ENCODE measurements around the gene EFEMP1. TPM values are rescaled to one million over a fixed set of nuclear protein-coding genes. Genes with fewer than 3 reads are reported as not detected.

Gene EFEMP1
- total and polyA plus RNA-seq, 4 donors: 0.65 to 11.5 (median 6.5) TPM

- TF ChIP-seq GABPA (IDR thresholded peaks at IDR 0.05 in 1 of 2, conservative IDR thresholded peaks at IDR 0.05 in 1 of 2) (no peak), FOXA2 (IDR thresholded peaks at IDR 0.05) (no peak), HNF4A (conservative IDR thresholded peaks at IDR 0.05) (no peak), SP1 (IDR thresholded peaks at IDR 0.05) (no peak), JUND (IDR thresholded peaks at IDR 0.05) (no peak), EGR1 (IDR thresholded peaks at IDR 0.05; ENCODE audit: low read depth in 2 of 2) (no peak), RXRA (IDR thresholded peaks at IDR 0.05) (no peak), MAX (IDR thresholded peaks at IDR 0.05) (no peak), RAD21 (IDR thresholded peaks at IDR 0.05) (no peak), CTCF (IDR thresholded peaks at IDR 0.05; ENCODE audit: low read depth, low read length, missing input control) (no peak), TAF1 (conservative IDR thresholded peaks at IDR 0.05) (no peak), ATF3 (IDR thresholded peaks at IDR 0.05) (no peak), NR2F2 (IDR thresholded peaks at IDR 0.05) (no peak), FOXA1 (IDR thresholded peaks at IDR 0.05) (no peak)
- no peaks in the 10 kb centered on the region for H3K4me1 ChIP-seq (ENCODE audit: control insufficient read depth in 4 of 4, insufficient read depth in 4 of 4, low read length in 3 of 4)
- H3K27me3 ChIP-seq (ENCODE audit: control insufficient read depth in 4 of 4, insufficient read depth in 4 of 4, low read length in 3 of 4): no peaks in the 10 kb centered on the region
- H3K4me3 ChIP-seq (ENCODE audit: low read depth in 1 of 3, low read length in 3 of 3): no peak overlapping the region
- no peaks in the 10 kb centered on the region for H3K9me3 ChIP-seq (ENCODE audit: control insufficient read depth in 4 of 4, low read length in 3 of 4)
- WGBS: 81% methylated on average over 7 of the region's 7 CpGs
- no peak overlapping the region for H3K9ac ChIP-seq (ENCODE audit: low read depth in 1 of 2, low read length in 2 of 2)
- no peaks in the 10 kb centered on the region for H3K36me3 ChIP-seq (ENCODE audit: control insufficient read depth in 4 of 4, insufficient read depth in 3 of 4, low read depth in 1 of 4, low read length in 3 of 4)
- no peak overlapping the region for H3K27ac ChIP-seq (ENCODE audit: low read depth in 1 of 2, low read length in 2 of 2)
- DNase-seq (ENCODE audit: low spot score): no peak
Measured at GRCh38 chr2:55887901-55888624, 35.5 kb downstream of the EFEMP1 start.

GRCh38 chr2:55887351-55887750 is 36.2 kb downstream of the EFEMP1 start:
- no peak overlapping the region for H3K27ac ChIP-seq (ENCODE audit: low read depth in 1 of 2, low read length in 2 of 2)
- no peak overlapping the region for H3K4me3 ChIP-seq (ENCODE audit: low read depth in 1 of 3, low read length in 3 of 3)
- WGBS: 58% methylated on average over 2 of the region's 2 CpGs
- DNase-seq (ENCODE audit: low spot score): no peak
- no peak overlapping the region for H3K9ac ChIP-seq (ENCODE audit: low read depth in 1 of 2, low read length in 2 of 2)
- no peaks in the 10 kb centered on the region for H3K9me3 ChIP-seq (ENCODE audit: control insufficient read depth in 4 of 4, low read length in 3 of 4)
- no peak for TF ChIP-seq HNF4G (IDR thresholded peaks at IDR 0.05)
- TF ChIP-seq YY1 (IDR thresholded peaks at IDR 0.05): no peak
- TF ChIP-seq RAD21 (IDR thresholded peaks at IDR 0.05): no peak
- no peak for TF ChIP-seq GABPA (IDR thresholded peaks at IDR 0.05 in 1 of 2, conservative IDR thresholded peaks at IDR 0.05 in 1 of 2)
- TF ChIP-seq EGR1 (IDR thresholded peaks at IDR 0.05; ENCODE audit: low read depth in 2 of 2): no peak
- TF ChIP-seq TAF1 (conservative IDR thresholded peaks at IDR 0.05): no peak
- no peak for TF ChIP-seq ATF3 (IDR thresholded peaks at IDR 0.05)
- TF ChIP-seq FOXA1 (IDR thresholded peaks at IDR 0.05): no peak
- TF ChIP-seq FOXA2 (IDR thresholded peaks at IDR 0.05): no peak
- TF ChIP-seq HNF4A (conservative IDR thresholded peaks at IDR 0.05): no peak
- TF ChIP-seq ZBTB33 (IDR thresholded peaks at IDR 0.05): no peak
- no peak for TF ChIP-seq SP1 (IDR thresholded peaks at IDR 0.05)
- no peak for TF ChIP-seq JUND (IDR thresholded peaks at IDR 0.05)
- TF ChIP-seq REST (IDR thresholded peaks at IDR 0.05): no peak
- no peak for TF ChIP-seq CTCF (IDR thresholded peaks at IDR 0.05; ENCODE audit: low read depth, low read length, missing input control)
- TF ChIP-seq NR2F2 (IDR thresholded peaks at IDR 0.05): no peak
- no peak for TF ChIP-seq RXRA (IDR thresholded peaks at IDR 0.05)
- TF ChIP-seq MAX (IDR thresholded peaks at IDR 0.05): no peak
- no peaks in the 10 kb centered on the region for H3K4me1 ChIP-seq (ENCODE audit: control insufficient read depth in 4 of 4, insufficient read depth in 4 of 4, low read length in 3 of 4)
- no peaks in the 10 kb centered on the region for H3K27me3 ChIP-seq (ENCODE audit: control insufficient read depth in 4 of 4, insufficient read depth in 4 of 4, low read length in 3 of 4)
- no peaks in the 10 kb centered on the region for H3K36me3 ChIP-seq (ENCODE audit: control insufficient read depth in 4 of 4, insufficient read depth in 3 of 4, low read depth in 1 of 4, low read length in 3 of 4)
